ENCODE data around the gene FNDC3B.

FNDC3B gene

GRCh38 chr3:172137287-172138192, 98.2 kb downstream of the FNDC3B start:
- H3K9me3 ChIP-seq (ENCODE audit: insufficient read depth, low read depth, low read length): no peaks in the 10 kb centered on the region
- no peaks in the 10 kb centered on the region for H3K27me3 ChIP-seq (ENCODE audit: insufficient read depth, low read length, poor library complexity, severe bottlenecking)
- peak overlapping the region; percentile 54 for H3K4me2 ChIP-seq (ENCODE audit: low read depth, low read length, poor library complexity, severe bottlenecking)
- no peak for TF ChIP-seq CTCF (conservative IDR thresholded peaks at IDR 0.05; ENCODE audit: low read length)
- no peak for TF ChIP-seq EZH2phosphoT487 (IDR thresholded peaks at IDR 0.05; ENCODE audit: borderline replicate concordance)
- H3F3A ChIP-seq (ENCODE audit: low read depth): no peaks in the 10 kb centered on the region; the same call in 1 of the 2 replicates
- no peaks in the 10 kb centered on the region for H3K9me2 ChIP-seq (replicated peaks; ENCODE audit: low read depth, low read length)
- H3K4me3 ChIP-seq (ENCODE audit: low read length, poor library complexity, severe bottlenecking): no peak overlapping the region
- no peaks in the 10 kb centered on the region for H4K20me1 ChIP-seq (ENCODE audit: insufficient read depth, low read length, poor library complexity, severe bottlenecking)
- H3K79me2 ChIP-seq (ENCODE audit: insufficient read depth, low read length): peaks cover 10% of the 10 kb centered on the region; the same call in 1 of the 2 replicates
- H3K36me3 ChIP-seq (ENCODE audit: insufficient read depth, low read length): no peaks in the 10 kb centered on the region
- peak overlapping the region; percentile 10 for H3K9ac ChIP-seq (ENCODE audit: low read depth, low read length, poor library complexity, severe bottlenecking)
- peaks cover 54% of the 10 kb centered on the region for H3K4me1 ChIP-seq (ENCODE audit: insufficient read depth, low read length, poor library complexity, severe bottlenecking)
- H2AFZ ChIP-seq (ENCODE audit: low read length): no peak overlapping the region

- H2AFZ ChIP-seq (ENCODE audit: low read length): no peak overlapping the region
- H3K9me2 ChIP-seq (replicated peaks; ENCODE audit: low read depth, low read length): no peaks in the 10 kb centered on the region
- H3K4me1 ChIP-seq (ENCODE audit: insufficient read depth, low read length, poor library complexity, severe bottlenecking): peaks cover 52% of the 10 kb centered on the region
- H3K36me3 ChIP-seq (ENCODE audit: insufficient read depth, low read length): no peaks in the 10 kb centered on the region
- H3K79me2 ChIP-seq (ENCODE audit: insufficient read depth, low read length): peaks cover 10% of the 10 kb centered on the region; the same call in 1 of the 2 replicates
- peak overlapping the region; percentile 10 for H3K9ac ChIP-seq (ENCODE audit: low read depth, low read length, poor library complexity, severe bottlenecking)
- H3K27me3 ChIP-seq (ENCODE audit: insufficient read depth, low read length, poor library complexity, severe bottlenecking): no peaks in the 10 kb centered on the region
- no peaks in the 10 kb centered on the region for H4K20me1 ChIP-seq (ENCODE audit: insufficient read depth, low read length, poor library complexity, severe bottlenecking)
- H3F3A ChIP-seq (ENCODE audit: low read depth): no peaks in the 10 kb centered on the region; the same call in 1 of the 2 replicates
- no peak overlapping the region for H3K4me3 ChIP-seq (ENCODE audit: low read length, poor library complexity, severe bottlenecking)
- TF ChIP-seq CTCF (conservative IDR thresholded peaks at IDR 0.05; ENCODE audit: low read length) (no peak), EZH2phosphoT487 (IDR thresholded peaks at IDR 0.05; ENCODE audit: borderline replicate concordance) (no peak)
- no peaks in the 10 kb centered on the region for H3K9me3 ChIP-seq (ENCODE audit: insufficient read depth, low read depth, low read length)
- H3K4me2 ChIP-seq (ENCODE audit: low read depth, low read length, poor library complexity, severe bottlenecking): peak overlapping the region; percentile 54
These were observed 98.8 kb downstream of the FNDC3B start for GRCh38 chr3:172138193-172138537.

- Histone ChIP-seq H3K9ac (ENCODE audit: low read depth, low read length, poor library complexity, severe bottlenecking) (no peak overlapping the region), H3K4me1 (ENCODE audit: insufficient read depth, low read length, poor library complexity, severe bottlenecking) (peaks cover 50% of the 10 kb centered on the region), H3K79me2 (ENCODE audit: insufficient read depth, low read length) (peaks cover 10% of the 10 kb centered on the region; the same call in 1 of the 2 replicates), H3F3A (ENCODE audit: low read depth) (no peaks in the 10 kb centered on the region), H3K27me3 (ENCODE audit: insufficient read depth, low read length, poor library complexity, severe bottlenecking) (no peaks in the 10 kb centered on the region), H3K36me3 (ENCODE audit: insufficient read depth, low read length) (no peaks in the 10 kb centered on the region), H3K9me2 (replicated peaks; ENCODE audit: low read depth, low read length) (no peaks in the 10 kb centered on the region), H3K4me3 (ENCODE audit: low read length, poor library complexity, severe bottlenecking) (peak overlapping the region; percentile 2), H2AFZ (ENCODE audit: low read length) (no peak overlapping the region), H3K4me2 (ENCODE audit: low read depth, low read length, poor library complexity, severe bottlenecking) (peak overlapping the region; percentile 54), H4K20me1 (ENCODE audit: insufficient read depth, low read length, poor library complexity, severe bottlenecking) (no peaks in the 10 kb centered on the region), H3K9me3 (ENCODE audit: insufficient read depth, low read depth, low read length) (no peaks in the 10 kb centered on the region)
- TF ChIP-seq EZH2phosphoT487 (IDR thresholded peaks at IDR 0.05; ENCODE audit: borderline replicate concordance): no peak
- no peak for TF ChIP-seq CTCF (conservative IDR thresholded peaks at IDR 0.05; ENCODE audit: low read length)
These were observed 99.6 kb downstream of the FNDC3B start for GRCh38 chr3:172138792-172139507.

All from Loucy (cell line).